HG03097 (cell line): ENCODE data around the gene TNN.

Source experiments
- ATAC-seq: cut with Tn5 transposase; IDR thresholded peaks from one replicate; pipeline ENCODE4 v1.9.1; 2021; ENCODE audit not compliant: unreplicated experiment, low FRiP score

Gene TNN

DNA sequence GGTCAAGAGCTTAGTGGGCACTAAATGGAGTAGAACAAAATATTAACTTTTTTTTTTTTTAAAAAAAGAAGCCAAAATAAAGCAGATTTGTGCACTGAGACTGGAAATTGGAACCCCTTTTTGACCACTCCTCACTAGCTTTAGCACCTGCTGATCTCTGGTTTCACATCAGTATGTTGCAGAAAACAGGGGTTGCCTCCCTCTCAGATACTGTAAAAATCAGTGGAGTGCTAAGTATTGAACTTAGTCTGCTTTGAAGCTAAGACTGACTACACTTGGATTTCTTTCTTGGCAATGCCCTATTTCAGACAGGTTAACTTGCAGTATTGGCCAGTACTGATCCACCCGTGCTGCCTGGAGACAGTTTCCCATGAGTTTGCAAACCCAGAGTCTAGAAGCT lies 127.6 kb downstream of the TNN start:
- ATAC-seq: no peak

DNA sequence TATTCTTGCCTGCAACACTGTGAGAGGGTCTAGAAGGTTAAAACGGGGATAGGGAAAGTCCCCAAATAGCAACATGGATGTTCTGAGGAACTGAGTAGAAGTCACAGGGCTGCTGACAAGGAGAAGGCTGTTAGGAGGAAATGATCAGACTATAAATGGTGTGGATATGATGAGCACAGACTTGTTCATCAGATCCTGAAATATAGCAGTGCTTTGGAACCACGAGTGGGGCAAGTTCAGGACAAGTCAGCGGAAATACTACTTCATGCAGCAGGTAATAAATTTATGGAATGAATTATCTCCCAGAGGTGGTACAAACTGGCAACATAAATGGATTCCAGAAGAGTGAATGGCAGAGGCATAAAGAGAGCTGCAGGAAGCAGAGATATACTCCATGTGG lies 128.2 kb downstream of the TNN start:
- ATAC-seq: no peak

DNA sequence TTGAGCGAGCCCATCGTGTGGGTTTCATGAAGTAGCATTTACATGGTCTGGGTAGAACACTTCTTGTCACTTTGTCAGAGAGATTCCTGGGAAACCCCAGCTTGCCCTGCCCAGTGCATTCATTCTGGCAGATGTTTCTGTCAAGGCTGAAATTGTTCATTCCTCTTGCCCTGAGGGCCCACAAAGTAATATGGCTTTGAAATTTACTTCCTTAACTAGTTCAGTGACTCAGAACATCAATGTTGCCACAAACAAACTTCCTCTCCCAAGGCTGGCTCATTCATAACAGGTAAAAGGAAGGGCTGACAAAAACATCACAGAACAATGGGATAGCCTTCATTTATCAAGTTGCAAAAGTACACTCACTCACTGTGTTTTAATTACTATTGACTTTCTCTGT lies 129.9 kb downstream of the TNN start:
- ATAC-seq: no peak
